ENCODE data around the gene LACTB. TPM values are rescaled to one million over a fixed set of nuclear protein-coding genes. Genes with fewer than 3 reads are reported as not detected.

Gene LACTB
- total and polyA plus RNA-seq, 2 of the 13 experiments (the other 11 are each of a cell fraction or from before 2014, with no cell fraction given), result 14.8 to 23.0 TPM

- TF ChIP-seq HBP1 (CRISPR knock-in tag; IDR thresholded peaks at IDR 0.05; ENCODE audit: low read depth) (no peak), MED8 (CRISPR knock-in tag; IDR thresholded peaks at IDR 0.05; ENCODE audit: insufficient replicate concordance) (no peak), ZNF274 (CRISPR knock-in tag; IDR thresholded peaks at IDR 0.05) (no peak), E2F5 (CRISPR knock-in tag; conservative IDR thresholded peaks at IDR 0.05) (no peak), ZFP41 (CRISPR knock-in tag; IDR thresholded peaks at IDR 0.05; ENCODE audit: borderline replicate concordance) (no peak), HNRNPUL1 (IDR thresholded peaks at IDR 0.05; ENCODE audit: low read depth, low read length) (no peak), ZNF329 (CRISPR knock-in tag; IDR thresholded peaks at IDR 0.05; ENCODE audit: low read depth) (no peak), MTF2 (CRISPR knock-in tag; IDR thresholded peaks at IDR 0.05; ENCODE audit: borderline replicate concordance) (no peak), NFIC (IDR thresholded peaks at IDR 0.05; ENCODE audit: low read length) (no peak), ZNF33B (CRISPR knock-in tag; IDR thresholded peaks at IDR 0.05) (no peak), ZFX (CRISPR knock-in tag; IDR thresholded peaks at IDR 0.05; ENCODE audit: low read depth) (peak; percentile 62; the same call in 1 of the 2 replicates), SPEN (CRISPR knock-in tag; IDR thresholded peaks at IDR 0.05; ENCODE audit: low read depth) (no peak), NFRKB (IDR thresholded peaks at IDR 0.05) (no peak), ZKSCAN1 (IDR thresholded peaks at IDR 0.05; ENCODE audit: low read length) (no peak), ZNF124 (CRISPR knock-in tag; IDR thresholded peaks at IDR 0.05) (no peak), ZNF569 (CRISPR knock-in tag; IDR thresholded peaks at IDR 0.05; ENCODE audit: borderline replicate concordance) (no peak), DPF2 (CRISPR knock-in tag; IDR thresholded peaks at IDR 0.05; ENCODE audit: borderline replicate concordance, low read depth) (no peak), ZNF101 (CRISPR knock-in tag; IDR thresholded peaks at IDR 0.05; ENCODE audit: borderline replicate concordance, low read depth) (no peak), NR1H2 (CRISPR knock-in tag; IDR thresholded peaks at IDR 0.05; ENCODE audit: borderline replicate concordance, low read depth) (no peak), U2AF2 (IDR thresholded peaks at IDR 0.05; ENCODE audit: low read depth, low read length) (no peak), REPIN1 (CRISPR knock-in tag; IDR thresholded peaks at IDR 0.05; ENCODE audit: borderline replicate concordance, low read depth) (0 out of 2 replicates have a peak, but pooled peaks have one; percentile 29), IKZF1 (IDR thresholded peaks at IDR 0.05) (no peak), DBP (CRISPR knock-in tag; IDR thresholded peaks at IDR 0.05; ENCODE audit: not compliant biosample characterization) (no peak), FLYWCH1 (CRISPR knock-in tag; IDR thresholded peaks at IDR 0.05) (no peak), BATF2 (CRISPR knock-in tag; IDR thresholded peaks at IDR 0.05) (no peak), ZFP36L2 (CRISPR knock-in tag; IDR thresholded peaks at IDR 0.05) (no peak), ATAD3A (CRISPR knock-in tag; IDR thresholded peaks at IDR 0.05) (no peak), CENPT (CRISPR knock-in tag; IDR thresholded peaks at IDR 0.05; ENCODE audit: low read depth) (no peak)
These were observed 67.5 kb downstream of the LACTB start, which contains the start of gene RAB8B (continued) for GRCh38 chr15:63188926-63189871.

All from HepG2 (cell line).